ENCODE measurements around the gene TSPAN12.
A peak's percentile ranks its signal among the peaks of the same experiment; 100 is the strongest.

TSPAN12 gene

DNA sequence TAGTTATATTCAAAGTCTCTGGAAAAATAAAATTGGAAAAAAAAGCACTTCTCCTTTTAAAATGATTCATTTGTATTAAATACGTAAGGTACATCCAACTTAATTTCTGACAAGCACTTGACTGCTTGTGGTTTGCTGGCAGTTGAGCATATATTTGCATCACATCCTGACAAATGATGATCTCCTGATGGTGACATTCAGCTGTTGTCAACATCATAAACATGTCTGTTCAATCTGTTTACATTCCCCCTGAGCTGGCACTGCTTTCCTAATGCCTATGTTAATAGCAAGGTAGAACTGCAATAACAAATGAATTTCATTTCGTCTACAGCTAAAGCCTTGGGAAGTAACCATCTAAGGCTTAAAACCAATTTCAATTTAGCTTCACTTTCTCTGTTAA lies 24.4 kb downstream of the TSPAN12 start:
- POLR2A ChIA-PET: no interaction called here
- Histone ChIP-seq H3K36me3 (ENCODE audit: control insufficient read depth in 2 of 2, insufficient read depth in 1 of 2, low read length in 2 of 2) (peaks cover 10 to 18% of the 10 kb centered on the region in 2 experiments; a peak in 2 of 3 replicates), H3K27ac (ENCODE audit: extremely low read depth, low read depth, low read length) (no peak overlapping the region), H3K4me1 (ENCODE audit: control insufficient read depth, insufficient read depth, low read length) (peaks cover 3% of the 10 kb centered on the region), H3K9me3 (ENCODE audit: control insufficient read depth, insufficient read depth, low read depth, low read length) (no peaks in the 10 kb centered on the region), H3K4me3 (ENCODE audit: low read depth, low read length) (no peak overlapping the region)
- CTCF ChIA-PET: interaction anchor here (0.6 to 1.1 kb wide), 2 partner anchors 108 to 275 kb away, joined by 3 to 4 read pairs; no protein-coding TSS in a partner anchor
- TF ChIP-seq, protein P1, sequence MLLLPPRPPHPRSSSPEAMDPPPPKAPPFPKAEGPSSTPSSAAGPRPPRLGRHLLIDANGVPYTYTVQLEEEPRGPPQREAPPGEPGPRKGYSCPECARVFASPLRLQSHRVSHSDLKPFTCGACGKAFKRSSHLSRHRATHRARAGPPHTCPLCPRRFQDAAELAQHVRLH (tag by site-specific recombination; IDR thresholded peaks at IDR 0.05): no peak
- TF ChIP-seq ZNF404 (tag by site-specific recombination; IDR thresholded peaks at IDR 0.05): no peak
- TF ChIP-seq, protein P2, sequence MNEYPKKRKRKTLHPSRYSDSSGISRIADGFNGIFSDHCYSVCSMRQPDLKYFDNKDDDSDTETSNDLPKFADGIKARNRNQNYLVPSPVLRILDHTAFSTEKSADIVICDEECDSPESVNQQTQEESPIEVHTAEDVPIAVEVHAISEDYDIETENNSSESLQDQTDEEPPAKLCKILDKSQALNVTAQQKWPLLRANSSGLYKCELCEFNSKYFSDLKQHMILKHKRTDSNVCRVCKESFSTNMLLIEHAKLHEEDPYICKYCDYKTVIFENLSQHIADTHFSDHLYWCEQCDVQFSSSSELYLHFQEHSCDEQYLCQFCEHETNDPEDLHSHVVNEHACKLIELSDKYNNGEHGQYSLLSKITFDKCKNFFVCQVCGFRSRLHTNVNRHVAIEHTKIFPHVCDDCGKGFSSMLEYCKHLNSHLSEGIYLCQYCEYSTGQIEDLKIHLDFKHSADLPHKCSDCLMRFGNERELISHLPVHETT (tag by site-specific recombination; IDR thresholded peaks at IDR 0.05): 0 out of 2 replicates have a peak, but pooled peaks have one; percentile 47
- TF ChIP-seq GLIS1 (tag by site-specific recombination; IDR thresholded peaks at IDR 0.05): peak; percentile 82
- TF ChIP-seq ZFP41 (tag by site-specific recombination; IDR thresholded peaks at IDR 0.05; ENCODE audit: borderline replicate concordance): no peak
- TF ChIP-seq, protein P3, sequence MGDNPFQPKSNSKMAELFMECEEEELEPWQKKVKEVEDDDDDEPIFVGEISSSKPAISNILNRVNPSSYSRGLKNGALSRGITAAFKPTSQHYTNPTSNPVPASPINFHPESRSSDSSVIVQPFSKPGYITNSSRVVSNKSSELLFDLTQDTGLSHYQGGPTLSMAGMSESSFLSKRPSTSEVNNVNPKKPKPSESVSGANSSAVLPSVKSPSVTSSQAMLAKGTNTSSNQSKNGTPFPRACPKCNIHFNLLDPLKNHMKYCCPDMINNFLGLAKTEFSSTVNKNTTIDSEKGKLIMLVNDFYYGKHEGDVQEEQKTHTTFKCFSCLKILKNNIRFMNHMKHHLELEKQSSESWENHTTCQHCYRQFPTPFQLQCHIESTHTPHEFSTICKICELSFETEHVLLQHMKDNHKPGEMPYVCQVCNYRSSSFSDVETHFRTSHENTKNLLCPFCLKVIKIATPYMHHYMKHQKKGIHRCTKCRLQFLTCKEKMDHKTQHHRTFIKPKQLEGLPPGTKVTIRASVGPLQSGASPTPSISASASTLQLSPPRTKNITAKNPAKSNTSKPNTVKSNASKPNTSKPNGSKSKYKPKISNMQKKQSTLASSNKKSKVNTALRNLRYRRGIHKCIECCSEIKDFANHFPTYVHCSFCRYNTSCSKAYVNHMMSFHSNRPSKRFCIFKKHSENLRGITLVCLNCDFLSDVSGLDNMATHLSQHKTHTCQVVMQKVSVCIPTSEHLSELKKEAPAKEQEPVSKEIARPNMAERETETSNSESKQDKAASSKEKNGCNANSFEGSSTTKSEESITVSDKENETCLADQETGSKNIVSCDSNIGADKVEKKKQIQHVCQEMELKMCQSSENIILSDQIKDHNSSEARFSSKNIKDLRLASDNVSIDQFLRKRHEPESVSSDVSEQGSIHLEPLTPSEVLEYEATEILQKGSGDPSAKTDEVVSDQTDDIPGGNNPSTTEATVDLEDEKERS (tag by site-specific recombination; IDR thresholded peaks at IDR 0.05): no peak
- TF ChIP-seq, protein P4, sequence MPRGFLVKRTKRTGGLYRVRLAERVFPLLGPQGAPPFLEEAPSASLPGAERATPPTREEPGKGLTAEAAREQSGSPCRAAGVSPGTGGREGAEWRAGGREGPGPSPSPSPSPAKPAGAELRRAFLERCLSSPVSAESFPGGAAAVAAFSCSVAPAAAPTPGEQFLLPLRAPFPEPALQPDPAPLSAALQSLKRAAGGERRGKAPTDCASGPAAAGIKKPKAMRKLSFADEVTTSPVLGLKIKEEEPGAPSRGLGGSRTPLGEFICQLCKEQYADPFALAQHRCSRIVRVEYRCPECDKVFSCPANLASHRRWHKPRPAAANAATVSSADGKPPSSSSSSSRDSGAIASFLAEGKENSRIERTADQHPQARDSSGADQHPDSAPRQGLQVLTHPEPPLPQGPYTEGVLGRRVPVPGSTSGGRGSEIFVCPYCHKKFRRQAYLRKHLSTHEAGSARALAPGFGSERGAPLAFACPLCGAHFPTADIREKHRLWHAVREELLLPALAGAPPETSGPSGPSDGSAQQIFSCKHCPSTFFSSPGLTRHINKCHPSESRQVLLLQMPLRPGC (tag by site-specific recombination; IDR thresholded peaks at IDR 0.05): 0 out of 2 replicates have a peak, but pooled peaks have one; percentile 33
- TF ChIP-seq ZNF433 (tag by site-specific recombination; IDR thresholded peaks at IDR 0.05; ENCODE audit: low read depth): no peak
- no peak for TF ChIP-seq ZNF112 (tag by site-specific recombination; IDR thresholded peaks at IDR 0.05)
- TF ChIP-seq BCL11A (tag by site-specific recombination; IDR thresholded peaks at IDR 0.05; ENCODE audit: low read depth): no peak
- TF ChIP-seq FEZF1 (tag by site-specific recombination; IDR thresholded peaks at IDR 0.05): peak; percentile 59; the same call in 1 of the 2 replicates
- no peak for TF ChIP-seq ZNF423 (tag by site-specific recombination; IDR thresholded peaks at IDR 0.05)
- TF ChIP-seq WT1 (tag by site-specific recombination; IDR thresholded peaks at IDR 0.05): peak; percentile 74
- peak; percentile 64 for TF ChIP-seq ZNF629 (tag by site-specific recombination; IDR thresholded peaks at IDR 0.05)
- TF ChIP-seq GLI2 (tag by site-specific recombination; IDR thresholded peaks at IDR 0.05; ENCODE audit: borderline replicate concordance, low read depth): peak; percentile 28; the same call in 1 of the 2 replicates
- TF ChIP-seq, protein P5, sequence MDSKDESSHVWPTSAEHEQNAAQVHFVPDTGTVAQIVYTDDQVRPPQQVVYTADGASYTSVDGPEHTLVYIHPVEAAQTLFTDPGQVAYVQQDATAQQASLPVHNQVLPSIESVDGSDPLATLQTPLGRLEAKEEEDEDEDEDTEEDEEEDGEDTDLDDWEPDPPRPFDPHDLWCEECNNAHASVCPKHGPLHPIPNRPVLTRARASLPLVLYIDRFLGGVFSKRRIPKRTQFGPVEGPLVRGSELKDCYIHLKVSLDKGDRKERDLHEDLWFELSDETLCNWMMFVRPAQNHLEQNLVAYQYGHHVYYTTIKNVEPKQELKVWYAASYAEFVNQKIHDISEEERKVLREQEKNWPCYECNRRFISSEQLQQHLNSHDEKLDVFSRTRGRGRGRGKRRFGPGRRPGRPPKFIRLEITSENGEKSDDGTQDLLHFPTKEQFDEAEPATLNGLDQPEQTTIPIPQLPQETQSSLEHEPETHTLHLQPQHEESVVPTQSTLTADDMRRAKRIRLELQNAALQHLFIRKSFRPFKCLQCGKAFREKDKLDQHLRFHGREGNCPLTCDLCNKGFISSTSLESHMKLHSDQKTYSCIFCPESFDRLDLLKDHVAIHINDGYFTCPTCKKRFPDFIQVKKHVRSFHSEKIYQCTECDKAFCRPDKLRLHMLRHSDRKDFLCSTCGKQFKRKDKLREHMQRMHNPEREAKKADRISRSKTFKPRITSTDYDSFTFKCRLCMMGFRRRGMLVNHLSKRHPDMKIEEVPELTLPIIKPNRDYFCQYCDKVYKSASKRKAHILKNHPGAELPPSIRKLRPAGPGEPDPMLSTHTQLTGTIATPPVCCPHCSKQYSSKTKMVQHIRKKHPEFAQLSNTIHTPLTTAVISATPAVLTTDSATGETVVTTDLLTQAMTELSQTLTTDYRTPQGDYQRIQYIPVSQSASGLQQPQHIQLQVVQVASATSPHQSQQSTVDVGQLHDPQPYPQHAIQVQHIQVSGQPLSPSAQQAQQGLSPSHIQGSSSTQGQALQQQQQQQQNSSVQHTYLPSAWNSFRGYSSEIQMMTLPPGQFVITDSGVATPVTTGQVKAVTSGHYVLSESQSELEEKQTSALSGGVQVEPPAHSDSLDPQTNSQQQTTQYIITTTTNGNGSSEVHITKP (tag by site-specific recombination; IDR thresholded peaks at IDR 0.05): no peak
- TF ChIP-seq, protein P6, sequence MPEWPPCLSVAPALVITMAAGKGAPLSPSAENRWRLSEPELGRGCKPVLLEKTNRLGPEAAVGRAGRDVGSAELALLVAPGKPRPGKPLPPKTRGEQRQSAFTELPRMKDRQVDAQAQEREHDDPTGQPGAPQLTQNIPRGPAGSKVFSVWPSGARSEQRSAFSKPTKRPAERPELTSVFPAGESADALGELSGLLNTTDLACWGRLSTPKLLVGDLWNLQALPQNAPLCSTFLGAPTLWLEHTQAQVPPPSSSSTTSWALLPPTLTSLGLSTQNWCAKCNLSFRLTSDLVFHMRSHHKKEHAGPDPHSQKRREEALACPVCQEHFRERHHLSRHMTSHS (tag by site-specific recombination; IDR thresholded peaks at IDR 0.05): no peak
- TF ChIP-seq SP7 (tag by site-specific recombination; IDR thresholded peaks at IDR 0.05): peak; percentile 49; the same call in 1 of the 2 replicates
- 0 out of 2 replicates have a peak, but pooled peaks have one; percentile 40 for TF ChIP-seq ZNF561 (tag by site-specific recombination; IDR thresholded peaks at IDR 0.05; ENCODE audit: borderline replicate concordance)
- peak; percentile 72 for TF ChIP-seq OSR2 (tag by site-specific recombination; IDR thresholded peaks at IDR 0.05)
- no peak for TF ChIP-seq ZNF585B (tag by site-specific recombination; IDR thresholded peaks at IDR 0.05)
- no peak; the same call in 1 of the 2 replicates for TF ChIP-seq PRDM1 (tag by site-specific recombination; IDR thresholded peaks at IDR 0.05)
- peak; percentile 59; the same call in 1 of the 2 replicates for TF ChIP-seq ZBTB17 (tag by site-specific recombination; IDR thresholded peaks at IDR 0.05)
- TF ChIP-seq IKZF3 (tag by site-specific recombination; IDR thresholded peaks at IDR 0.05): peak; percentile 65; the same call in 1 of the 2 replicates
- TF ChIP-seq, protein P7, sequence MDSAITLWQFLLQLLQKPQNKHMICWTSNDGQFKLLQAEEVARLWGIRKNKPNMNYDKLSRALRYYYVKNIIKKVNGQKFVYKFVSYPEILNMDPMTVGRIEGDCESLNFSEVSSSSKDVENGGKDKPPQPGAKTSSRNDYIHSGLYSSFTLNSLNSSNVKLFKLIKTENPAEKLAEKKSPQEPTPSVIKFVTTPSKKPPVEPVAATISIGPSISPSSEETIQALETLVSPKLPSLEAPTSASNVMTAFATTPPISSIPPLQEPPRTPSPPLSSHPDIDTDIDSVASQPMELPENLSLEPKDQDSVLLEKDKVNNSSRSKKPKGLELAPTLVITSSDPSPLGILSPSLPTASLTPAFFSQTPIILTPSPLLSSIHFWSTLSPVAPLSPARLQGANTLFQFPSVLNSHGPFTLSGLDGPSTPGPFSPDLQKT (IDR thresholded peaks at IDR 0.05; ENCODE audit: borderline replicate concordance, low read depth, low read length): no peak
- 0 out of 2 replicates have a peak, but pooled peaks have one; percentile 16 for TF ChIP-seq ZNF843 (tag by site-specific recombination; IDR thresholded peaks at IDR 0.05)

Measured in HEK293 (cell line).